Lung (tissue), 12 donors: Measurements from ENCODE around the gene CRY2. TPM values are rescaled to one million over a fixed set of nuclear protein-coding genes. Genes with fewer than 3 reads are reported as not detected.

Experiments used
- ATAC-seq: fragments of 200-7000 bp; cut with Tn5 transposase; one replicate; pipeline ENCODE4 v1.9.1; 2020; ENCODE audit warnings: moderate number of reproducible peaks; ENCODE audit not compliant: insufficient read depth, low FRiP score
- DNase-seq, 3 donors: peaks; one replicate each; pipeline ENCODE4 v3.0.0-alpha.2; 2013 to 2017
- H3K27ac ChIP-seq, 2 donors: one replicate each; pipeline ENCODE4 v1.5.1; 2013; ENCODE audit warnings: mild to moderate bottlenecking in 2 of 2, moderate library complexity in 2 of 2, control low read depth in 1 of 2, inconsistent platforms in 1 of 2, low read depth in 1 of 2, low read length in 1 of 2
- H3K27me3 ChIP-seq, 3 donors: one replicate each; pipeline ENCODE4 v1.5.1; 2013; ENCODE audit warnings: low read length in 2 of 3; ENCODE audit not compliant: control insufficient read depth in 3 of 3, insufficient read depth in 3 of 3
- H3K36me3 ChIP-seq, 4 donors: one replicate each; pipeline ENCODE4 v1.5.1; 2013; ENCODE audit warnings: low read length in 4 of 4, mild to moderate bottlenecking in 1 of 4, moderate library complexity in 1 of 4; ENCODE audit not compliant: control insufficient read depth in 4 of 4, insufficient read depth in 4 of 4
- H3K4me1 ChIP-seq, 5 donors: one replicate each; pipeline ENCODE4 v1.5.1; 2013; ENCODE audit warnings: low read length in 5 of 5, mild to moderate bottlenecking in 2 of 5, moderate library complexity in 1 of 5; ENCODE audit not compliant: control insufficient read depth in 5 of 5, insufficient read depth in 5 of 5
- H3K4me3 ChIP-seq: one replicate; pipeline ENCODE4 v1.5.1; 2013; ENCODE audit warnings: mild to moderate bottlenecking, control low read depth, moderate library complexity
- H3K9ac ChIP-seq, 2 donors: one replicate each; pipeline ENCODE4 v1.5.1; 2013; ENCODE audit warnings: low read length in 2 of 2, control low read depth in 1 of 2; ENCODE audit not compliant: insufficient read depth in 1 of 2
- H3K9me3 ChIP-seq, 4 donors: one replicate each; pipeline ENCODE4 v1.5.1; 2013; ENCODE audit warnings: low read length in 3 of 4, mild to moderate bottlenecking in 1 of 4, moderate library complexity in 1 of 4; ENCODE audit not compliant: control insufficient read depth in 4 of 4, insufficient read depth in 3 of 4
- CTCF ChIP-seq: IDR thresholded peaks from 2 replicates; pipeline ENCODE4 v1.5.1; 2012; ENCODE audit warnings: mild to moderate bottlenecking; ENCODE audit errors: control extremely low read depth, extremely low read depth
- WGBS, 2 donors: extraction: QIAGEN DNeasy Blood & Tissue Kit; methylation state at CpG; one replicate each; pipeline ENCODE4 v1.1.7; 2013; 5-methylcytosine and 5-hydroxymethylcytosine counted together
- polyA plus RNA-seq, 2 donors: library from polyadenylated mRNA; stranded (reverse); fragments of 200-250 nt; gene quantifications; one replicate each; pipeline ENCODE4 v1.2.1, GENCODE V29; 2013
- total RNA-seq, 2 donors: library from RNA; depleted of rRNA in 1 of 2; stranded (reverse); fragments of >200 nt in 1 of 2; gene quantifications; one replicate each; pipeline ENCODE4 v1.2.1, GENCODE V29; 2014 to 2021
- donor health status: control.
- donor health status: control.
- donor health status: Bipolar disorder and iron deficiency.
- donor health status: healthy.
- donor health status: DM: yes; HTN: yes; CAD: no.

Gene CRY2
- total and polyA plus RNA-seq, 4 donors: 16.2 to 55.0 (median 34.2) TPM

DNA sequence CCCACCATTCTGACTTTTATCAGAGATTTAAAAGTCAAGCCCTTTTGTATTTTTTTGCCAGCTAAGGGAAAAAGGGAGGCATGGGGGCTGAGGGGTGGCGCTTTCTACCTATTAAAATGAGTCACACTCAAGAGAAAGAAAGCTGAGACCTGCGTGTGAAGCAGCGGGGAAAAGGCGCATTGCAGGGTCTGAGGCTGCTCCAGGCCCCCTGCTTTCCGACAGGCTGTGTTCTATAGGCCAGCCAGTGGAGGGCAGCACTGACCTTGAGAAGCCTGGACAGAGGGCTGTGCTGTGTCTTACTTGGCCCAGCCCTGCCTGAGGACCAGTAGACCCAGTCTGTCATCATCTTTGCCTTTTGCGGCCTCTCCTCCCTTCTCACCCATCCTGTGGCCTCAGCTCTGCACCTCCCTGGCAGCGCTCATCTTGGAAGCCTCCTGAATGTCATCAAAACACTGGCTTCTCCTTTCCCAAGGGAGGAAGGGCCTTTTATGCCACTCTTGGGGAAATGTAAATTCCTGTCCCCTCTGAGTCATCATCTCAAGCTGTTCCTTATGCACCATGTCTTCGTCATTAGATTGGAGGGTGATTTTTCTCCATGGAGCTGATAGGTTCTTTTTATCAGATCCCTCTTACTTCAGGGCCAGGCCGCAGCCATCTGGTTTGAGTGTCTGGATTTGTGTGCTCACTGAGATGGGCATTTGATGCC, 25.5 kb downstream of the CRY2 start:
- no peak overlapping the region for H3K9ac ChIP-seq
- H3K4me3 ChIP-seq: no peak overlapping the region
- WGBS, 2 donors: 83 to 88% methylated on average over 9 of the region's 9 CpGs
- peaks cover 0 to 2% (median 0%) of the 10 kb centered on the region in 4 donors for H3K9me3 ChIP-seq
- TF ChIP-seq CTCF: no peak
- DNase-seq (peak; percentile 29 to 49 (median 40)), ATAC-seq (peak; percentile 28)
- no peak overlapping the region for H3K27ac ChIP-seq
- H3K27me3 ChIP-seq: no peaks in the 10 kb centered on the region
- H3K4me1 ChIP-seq: no peaks in the 10 kb centered on the region
- peaks cover 45 to 68% (median 51%) of the 10 kb centered on the region in 4 donors for H3K36me3 ChIP-seq

- 75 to 82% methylated on average over 6 of the region's 6 CpGs for WGBS, 2 donors
Measured at GRCh38 chr11:45876401-45876800, 29.1 kb downstream of the CRY2 start.

DNA sequence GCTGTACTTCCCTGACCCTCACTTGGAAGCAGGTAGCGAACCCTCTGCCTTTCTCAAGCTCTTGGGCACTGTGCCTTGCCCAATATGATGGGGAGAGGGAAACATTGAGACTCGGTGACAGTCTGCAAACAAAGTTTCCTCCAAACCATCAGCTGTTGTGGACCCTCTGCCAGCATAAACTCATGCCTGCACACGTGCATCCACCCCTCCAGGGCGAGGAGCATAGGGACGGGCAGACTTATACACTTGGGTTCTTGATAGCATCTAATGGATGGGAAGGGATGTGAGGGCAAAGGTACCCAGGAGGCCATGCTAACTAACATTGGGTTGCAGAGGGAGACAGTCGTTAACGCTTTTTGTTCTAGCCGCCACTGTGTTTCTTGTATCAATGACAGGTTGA, 29.9 kb downstream of the CRY2 start:
- H3K27ac ChIP-seq: no peak overlapping the region
- no peak overlapping the region for H3K4me3 ChIP-seq
- peaks cover 25 to 54% (median 42%) of the 10 kb centered on the region in 4 donors for H3K36me3 ChIP-seq
- DNase-seq: no peak
- no peak overlapping the region for H3K9ac ChIP-seq
- H3K4me1 ChIP-seq: no peaks in the 10 kb centered on the region
- H3K27me3 ChIP-seq: no peaks in the 10 kb centered on the region
- no peak for TF ChIP-seq CTCF
- H3K9me3 ChIP-seq: peaks cover 0 to 1% (median 0%) of the 10 kb centered on the region in 4 donors
- ATAC-seq: no peak
- 94 to 96% methylated on average over 8 of the region's 8 CpGs for WGBS, 2 donors

More at GRCh38 chr11:45876401-45876800, 29.1 kb downstream of the CRY2 start:
- H3K4me1 ChIP-seq: no peaks in the 10 kb centered on the region
- DNase-seq: no peak
- H3K4me3 ChIP-seq: no peak overlapping the region
- H3K27me3 ChIP-seq: no peaks in the 10 kb centered on the region
- no peak overlapping the region for H3K27ac ChIP-seq
- TF ChIP-seq CTCF: no peak
- H3K9ac ChIP-seq: no peak overlapping the region
- ATAC-seq: no peak
- H3K36me3 ChIP-seq: peaks cover 31 to 54% (median 43%) of the 10 kb centered on the region in 4 donors
- H3K9me3 ChIP-seq: peaks cover 0 to 1% (median 0%) of the 10 kb centered on the region in 4 donors
